ENCODE measurements around the gene LUZP1.

The LUZP1 gene

GRCh38 chr1:23080885-23081284 lies 87.8 kb downstream of the LUZP1 start:
- DNase-seq, result no peak

- no peak for DNase-seq
Observed at GRCh38 chr1:23079025-23079424, 89.6 kb downstream of the LUZP1 start.

GRCh38 chr1:23074012-23074411 lies 94.6 kb downstream of the LUZP1 start:
- DNase-seq, result no peak

- no peak for DNase-seq
Observed at GRCh38 chr1:23069675-23070074, 99.0 kb downstream of the LUZP1 start.

- no peak for DNase-seq
Observed at GRCh38 chr1:23069149-23069548, 99.5 kb downstream of the LUZP1 start.

- DNase-seq, result no peak
Observed at GRCh38 chr1:23066075-23066474, 102.6 kb downstream of the LUZP1 start.

- no peak for DNase-seq
Observed at GRCh38 chr1:23065385-23065784, 103.3 kb downstream of the LUZP1 start.

GRCh38 chr1:23062271-23062670 lies 106.4 kb downstream of the LUZP1 start:
- DNase-seq, result no peak

GRCh38 chr1:23057301-23057700 lies 111.4 kb downstream of the LUZP1 start:
- DNase-seq, result no peak

- no peak for DNase-seq
Observed at GRCh38 chr1:23051290-23051909, 117.3 kb downstream of the LUZP1 start.

GRCh38 chr1:23050201-23050600 lies 118.5 kb downstream of the LUZP1 start:
- no peak for DNase-seq

GRCh38 chr1:23044035-23044434 lies 124.6 kb downstream of the LUZP1 start:
- no peak for DNase-seq

GRCh38 chr1:23040509-23040908 lies 128.1 kb downstream of the LUZP1 start:
- no peak for DNase-seq

- no peak for DNase-seq
Observed at GRCh38 chr1:23039308-23039826, 129.3 kb downstream of the LUZP1 start.

GRCh38 chr1:23037081-23037740 lies 131.4 kb downstream of the LUZP1 start:
- no peak for DNase-seq

GRCh38 chr1:23035823-23036452 lies 132.7 kb downstream of the LUZP1 start:
- DNase-seq, result no peak

Measured in NCI-H1436 (cell line).